Stimulated activated CD4-positive, alpha-beta T cell treated with anti-CD3 and anti-CD28 coated beads, Interleukin-4, amount 100 ng/mL, for 1 hour (primary cell): ENCODE measurements around the gene PRKN.

Experiments used
- DNase-seq: peaks from one replicate; pipeline ENCODE4 v3.0.0-alpha.2; 2020

The PRKN gene

GRCh38 chr6:161453558-161453957 is 1274.0 kb downstream of the PRKN start:
- DNase-seq, result no peak

- no peak for DNase-seq
Measured at GRCh38 chr6:161452241-161452640, 1275.3 kb downstream of the PRKN start.

- no peak for DNase-seq
Measured at GRCh38 chr6:161449521-161449920, 1278.0 kb downstream of the PRKN start.

- DNase-seq, result no peak
Measured at GRCh38 chr6:161446949-161447348, 1280.6 kb downstream of the PRKN start.

- no peak for DNase-seq
Measured at GRCh38 chr6:161446296-161446925, 1281.2 kb downstream of the PRKN start.

GRCh38 chr6:161445021-161445799 is 1282.4 kb downstream of the PRKN start:
- DNase-seq, result no peak

GRCh38 chr6:161444464-161444863 is 1283.1 kb downstream of the PRKN start:
- no peak for DNase-seq

GRCh38 chr6:161443848-161444247 is 1283.7 kb downstream of the PRKN start:
- no peak for DNase-seq

- no peak for DNase-seq
Measured at GRCh38 chr6:161442420-161442819, 1285.1 kb downstream of the PRKN start.

- no peak for DNase-seq
Measured at GRCh38 chr6:161440299-161440698, 1287.3 kb downstream of the PRKN start.

GRCh38 chr6:161439093-161439492 is 1288.5 kb downstream of the PRKN start:
- no peak for DNase-seq

GRCh38 chr6:161438430-161439030 is 1289.0 kb downstream of the PRKN start:
- DNase-seq, result no peak

GRCh38 chr6:161437851-161438250 is 1289.7 kb downstream of the PRKN start:
- no peak for DNase-seq

- no peak for DNase-seq
Measured at GRCh38 chr6:161436106-161436876, 1291.3 kb downstream of the PRKN start.

GRCh38 chr6:161435748-161436070 is 1291.9 kb downstream of the PRKN start:
- no peak for DNase-seq

- no peak for DNase-seq
Measured at GRCh38 chr6:161434921-161435747, 1292.4 kb downstream of the PRKN start.

GRCh38 chr6:161434350-161434749 is 1293.2 kb downstream of the PRKN start:
- no peak for DNase-seq

- no peak for DNase-seq
Measured at GRCh38 chr6:161432546-161432945, 1295.0 kb downstream of the PRKN start.

- no peak for DNase-seq
Measured at GRCh38 chr6:161429921-161430490, 1297.6 kb downstream of the PRKN start.

GRCh38 chr6:161424421-161424820 is 1303.1 kb downstream of the PRKN start:
- DNase-seq, result no peak

GRCh38 chr6:161422710-161423680 is 1304.6 kb downstream of the PRKN start:
- no peak for DNase-seq
